Measurements from ENCODE around the gene HID1. TPM values are rescaled to one million over a fixed set of nuclear protein-coding genes. Genes with fewer than 3 reads are reported as not detected.

The HID1 gene
- total and polyA plus RNA-seq, 8 donors, result 32.1 to 75.8 (median 61.7) TPM

- Histone ChIP-seq H3K27ac (peak overlapping the region; percentile 77 to 87), H3K4me1 (peaks cover 8 to 21% of the 10 kb centered on the region in 2 donors)
These were observed 40.6 kb upstream of the HID1 start for GRCh38 chr17:75013092-75013559.

GRCh38 chr17:75012346-75013091, 40.0 kb upstream of the HID1 start, which contains the start of gene MRPL58:
TSS of gene MRPL58 (plus strand) at chr17:75012670. CDS start at chr17:75012687, 17 bp downstream.
- Histone ChIP-seq H3K4me1 (peaks cover 8 to 21% of the 10 kb centered on the region in 2 donors), H3K9me3 (no peaks in the 10 kb centered on the region), H3K36me3 (peaks cover 0 to 20% of the 10 kb centered on the region in 2 donors), H3K27ac (peak within 1 kb of the TSS; percentile 77 to 87), H3K4me3 (peak within 1 kb of the TSS; percentile 86 to 90), H3K27me3 (no peaks in the 10 kb centered on the region)
- ATAC-seq (peak; percentile 98), DNase-seq (peak; percentile 79 to 96 (median 90))
- intact Hi-C loops (cut with DNase I), result no loop called here
- peak; percentile 26 to 56 for TF ChIP-seq CTCF (IDR thresholded peaks at IDR 0.05)

More at GRCh38 chr17:75013092-75013559, 40.6 kb upstream of the HID1 start:
- Histone ChIP-seq H3K9me3 (no peaks in the 10 kb centered on the region), H3K4me3 (peak overlapping the region; percentile 86 to 90), H3K27me3 (no peaks in the 10 kb centered on the region), H3K36me3 (peaks cover 0 to 26% of the 10 kb centered on the region in 2 donors)
- intact Hi-C loops (cut with DNase I), result no loop called here
- DNase-seq (no peak), ATAC-seq (no peak)
- TF ChIP-seq CTCF (IDR thresholded peaks at IDR 0.05), result no peak

- intact Hi-C loops (cut with DNase I), result no loop called here
- Histone ChIP-seq H3K27ac (peak overlapping the region; percentile 77 to 87), H3K4me1 (peaks cover 8 to 21% of the 10 kb centered on the region in 2 donors), H3K27me3 (no peaks in the 10 kb centered on the region), H3K4me3 (peak overlapping the region; percentile 86 to 90), H3K9me3 (no peaks in the 10 kb centered on the region), H3K36me3 (peaks cover 0 to 15% of the 10 kb centered on the region in 2 donors)
- TF ChIP-seq CTCF (IDR thresholded peaks at IDR 0.05), result no peak
- DNase-seq (no peak), ATAC-seq (no peak)
These were observed 39.5 kb upstream of the HID1 start for GRCh38 chr17:75012096-75012345.

GRCh38 chr17:75011401-75012095, 39.0 kb upstream of the HID1 start:
- DNase-seq, result peak in 2 of 4 donors; percentile 68 to 81
- peaks cover 8 to 21% of the 10 kb centered on the region in 2 donors for H3K4me1 ChIP-seq
- H3K27ac ChIP-seq, result peak overlapping the region; percentile 77 to 87
- peak; percentile 76 for ATAC-seq
- peak overlapping the region; percentile 86 to 90 for H3K4me3 ChIP-seq
- intact Hi-C loops (cut with DNase I), result no loop called here
- H3K27me3 ChIP-seq, result no peaks in the 10 kb centered on the region
- H3K36me3 ChIP-seq, result peaks cover 0 to 10% of the 10 kb centered on the region in 2 donors
- TF ChIP-seq CTCF (IDR thresholded peaks at IDR 0.05), result no peak
- no peaks in the 10 kb centered on the region for H3K9me3 ChIP-seq

All from left lung (tissue), 10 donors.